HG03103 (cell line): Measurements from ENCODE around the gene VRK3.
"Not testable (repeated sequence)": the region's sequence is repeated elsewhere in the genome, so short reads cannot be mapped to it uniquely, and the experiment has no call there.

Experiments
- ATAC-seq: cut with Tn5 transposase; IDR thresholded peaks from one replicate; pipeline ENCODE4 v1.9.1; 2021; ENCODE audit warnings: low read depth; ENCODE audit not compliant: unreplicated experiment

The VRK3 gene

GRCh38 chr19:49988433-49988832 is 36.7 kb downstream of the VRK3 start:
- no peak for ATAC-seq

GRCh38 chr19:49988007-49988406 is 37.2 kb downstream of the VRK3 start:
- no peak for ATAC-seq

GRCh38 chr19:49987159-49987698 is 37.9 kb downstream of the VRK3 start:
- no peak for ATAC-seq

- no peak for ATAC-seq
Observed at GRCh38 chr19:49986354-49986753, 38.8 kb downstream of the VRK3 start.

- no peak for ATAC-seq
Observed at GRCh38 chr19:49985871-49986270, 39.3 kb downstream of the VRK3 start.

- ATAC-seq = no peak
Observed at GRCh38 chr19:49984491-49984890, 40.7 kb downstream of the VRK3 start.

GRCh38 chr19:49983645-49984229 is 41.4 kb downstream of the VRK3 start:
- no peak for ATAC-seq

GRCh38 chr19:49981603-49982593 is 43.3 kb downstream of the VRK3 start:
- ATAC-seq = no peak

- no peak for ATAC-seq
Observed at GRCh38 chr19:49978324-49978723, 46.8 kb downstream of the VRK3 start.

- ATAC-seq = no peak
Observed at GRCh38 chr19:49977881-49978280, 47.3 kb downstream of the VRK3 start.

GRCh38 chr19:49977076-49977475 is 48.1 kb downstream of the VRK3 start:
- no peak for ATAC-seq

GRCh38 chr19:49976496-49976895 is 48.7 kb downstream of the VRK3 start:
- no peak for ATAC-seq

- no peak for ATAC-seq
Observed at GRCh38 chr19:49975051-49975450, 50.1 kb downstream of the VRK3 start.

GRCh38 chr19:49973987-49974386 is 51.2 kb downstream of the VRK3 start:
- no peak for ATAC-seq

GRCh38 chr19:49972841-49973240 is 52.3 kb downstream of the VRK3 start:
- no peak for ATAC-seq

- ATAC-seq = no peak
Observed at GRCh38 chr19:49971991-49972411, 53.2 kb downstream of the VRK3 start.

GRCh38 chr19:49969355-49969754 is 55.8 kb downstream of the VRK3 start:
- not testable (repeated sequence) for ATAC-seq

GRCh38 chr19:49968279-49968922 is 56.8 kb downstream of the VRK3 start:
- ATAC-seq = no peak

GRCh38 chr19:49960980-49961379 is 64.2 kb downstream of the VRK3 start, which contains the start of gene SIGLEC11:
TSS of gene SIGLEC11 (minus strand) at chr19:49961172. CDS start at chr19:49961081, 91 bp downstream.
- not testable (repeated sequence) for ATAC-seq

- ATAC-seq = not testable (repeated sequence)
Observed at GRCh38 chr19:49959892-49960291, 65.3 kb downstream of the VRK3 start.

GRCh38 chr19:49958596-49958995 is 66.6 kb downstream of the VRK3 start:
- ATAC-seq = not testable (repeated sequence)
